Measurements from ENCODE around the gene NDUFAF2.
A peak's percentile ranks its signal among the peaks of the same experiment; 100 is the strongest.
"Not testable (repeated sequence)": the region's sequence is repeated elsewhere in the genome, so short reads cannot be mapped to it uniquely, and the experiment has no call there.

Gene NDUFAF2, protein sequence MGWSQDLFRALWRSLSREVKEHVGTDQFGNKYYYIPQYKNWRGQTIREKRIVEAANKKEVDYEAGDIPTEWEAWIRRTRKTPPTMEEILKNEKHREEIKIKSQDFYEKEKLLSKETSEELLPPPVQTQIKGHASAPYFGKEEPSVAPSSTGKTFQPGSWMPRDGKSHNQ

DNA sequence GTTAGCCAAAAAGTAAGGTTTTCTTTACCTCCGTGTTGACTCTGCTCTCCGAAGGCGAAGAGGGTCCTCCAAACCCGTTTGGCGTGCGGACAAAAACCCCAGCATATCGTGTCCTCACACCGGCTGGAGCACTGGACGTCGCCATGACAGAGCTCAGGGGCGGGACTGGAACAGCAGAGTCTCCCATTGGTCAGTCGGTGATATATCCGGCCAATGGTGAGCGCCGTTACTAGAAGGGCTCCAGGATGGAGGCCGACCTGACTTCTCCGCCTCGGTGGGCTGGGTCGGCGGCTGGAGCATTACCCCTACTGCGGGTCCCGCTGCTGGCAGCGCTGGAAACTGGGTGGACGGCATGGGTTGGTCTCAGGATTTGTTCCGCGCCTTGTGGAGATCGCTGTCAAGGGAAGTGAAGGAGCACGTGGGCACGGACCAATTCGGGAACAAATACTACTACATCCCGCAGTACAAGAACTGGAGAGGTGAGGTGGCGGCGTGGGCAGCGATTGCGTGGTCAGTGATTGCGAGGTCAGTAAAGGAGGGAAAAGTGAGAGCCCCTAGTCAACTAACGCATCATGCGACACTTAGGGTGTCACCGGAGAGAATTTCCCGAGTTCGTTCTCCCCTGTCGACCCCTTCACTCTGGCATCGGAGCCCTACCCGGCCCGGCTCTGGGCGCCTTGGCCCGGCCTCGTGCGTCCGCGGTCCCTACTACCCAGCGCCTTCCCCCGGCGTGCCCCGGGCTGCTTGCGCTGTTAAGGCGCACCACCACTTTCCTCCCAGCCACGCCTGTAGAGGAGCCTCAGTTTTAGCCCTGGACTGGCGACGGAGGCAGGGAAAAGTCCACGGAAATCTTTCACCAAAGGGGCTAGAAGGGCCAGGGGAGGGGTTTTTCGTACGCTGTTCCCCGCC lies at the start of gene NDUFAF2, which contains the start of gene ERCC8:
TSS of gene NDUFAF2 (plus strand) at position 302 of the 909 bp plus-strand sequence. CDS start at position 353, 51 bp downstream.
TSS of gene ERCC8 (minus strand) at position 167 of the 909 bp plus-strand sequence. CDS start at position 105, 62 bp downstream.
- peak; percentile 84 for DNase-seq

DNA sequence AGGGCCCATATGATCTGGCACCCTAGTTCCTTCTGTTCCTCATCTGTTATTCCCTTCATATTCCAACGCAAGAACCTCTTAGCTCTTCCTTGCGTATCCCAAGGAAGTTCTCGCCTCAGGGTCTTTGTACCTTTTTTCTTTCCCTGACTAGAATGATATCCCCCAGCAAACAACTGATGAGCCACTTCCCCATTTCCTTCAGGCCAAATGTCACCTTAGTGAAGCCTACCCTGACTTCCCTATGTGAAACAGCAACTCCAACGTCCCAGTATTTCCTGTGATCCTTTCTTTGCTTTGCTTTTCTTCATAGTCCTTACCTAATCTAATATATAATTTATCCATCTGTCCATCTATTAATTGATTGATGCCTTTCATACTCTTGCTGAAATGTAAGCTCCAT lies 48.0 kb upstream of the NDUFAF2 start:
- DNase-seq, result no peak

DNA sequence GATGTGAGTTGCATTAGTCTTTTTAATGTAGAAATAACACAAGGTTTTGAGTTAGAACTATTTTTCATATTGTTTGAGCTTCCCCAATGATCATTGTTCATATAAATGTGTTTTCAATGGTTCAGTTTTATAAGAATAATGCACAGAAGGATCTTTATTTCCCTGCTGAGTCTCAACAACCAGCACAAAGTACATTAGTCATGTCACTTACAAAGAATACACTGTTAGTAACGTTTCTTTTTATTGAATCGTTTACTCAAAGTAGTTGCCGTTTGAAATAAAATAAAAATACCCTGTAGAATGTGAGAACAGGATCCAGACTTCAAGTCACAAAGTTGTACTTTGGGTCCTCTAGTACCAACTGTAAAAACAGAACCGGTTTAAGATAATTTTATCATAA lies 41.6 kb upstream of the NDUFAF2 start:
- DNase-seq, result no peak

DNA sequence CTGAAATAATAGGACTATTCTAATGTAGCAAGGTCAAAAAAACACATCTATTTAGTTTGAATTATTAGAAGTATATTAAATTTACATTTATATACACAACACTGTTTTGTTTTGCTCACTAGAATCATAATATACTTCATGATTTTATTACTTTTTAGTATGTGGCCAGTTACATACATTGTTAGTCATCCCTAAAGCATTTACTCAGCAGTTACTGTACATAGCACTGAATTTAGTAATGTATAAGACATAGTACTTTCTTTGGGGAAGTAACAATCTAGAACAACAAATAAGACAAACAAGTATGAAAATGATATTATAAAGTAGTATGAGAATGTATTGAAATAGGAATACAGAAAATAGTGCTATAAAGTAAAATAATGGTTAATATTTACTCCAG lies 28.4 kb upstream of the NDUFAF2 start:
- DNase-seq, result no peak

DNA sequence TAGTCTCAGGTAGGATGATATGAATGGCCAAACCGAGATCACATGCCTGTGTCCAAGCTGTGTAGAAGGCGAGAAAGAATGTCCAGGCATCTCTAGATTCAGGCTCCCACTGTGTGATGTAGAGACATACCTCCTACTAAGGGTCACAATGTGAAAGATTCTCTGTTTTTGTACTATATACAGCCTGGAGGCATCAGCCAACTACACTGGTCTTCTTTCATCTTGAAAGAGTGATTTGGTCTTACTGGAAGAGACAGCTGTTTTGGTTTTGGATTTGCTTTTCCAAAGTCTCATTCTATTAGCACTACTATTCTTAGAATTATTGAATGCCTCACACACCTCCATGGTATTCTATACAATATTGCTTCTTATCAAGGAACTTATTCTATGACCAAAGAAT lies 26.5 kb upstream of the NDUFAF2 start:
- no peak for DNase-seq

DNA sequence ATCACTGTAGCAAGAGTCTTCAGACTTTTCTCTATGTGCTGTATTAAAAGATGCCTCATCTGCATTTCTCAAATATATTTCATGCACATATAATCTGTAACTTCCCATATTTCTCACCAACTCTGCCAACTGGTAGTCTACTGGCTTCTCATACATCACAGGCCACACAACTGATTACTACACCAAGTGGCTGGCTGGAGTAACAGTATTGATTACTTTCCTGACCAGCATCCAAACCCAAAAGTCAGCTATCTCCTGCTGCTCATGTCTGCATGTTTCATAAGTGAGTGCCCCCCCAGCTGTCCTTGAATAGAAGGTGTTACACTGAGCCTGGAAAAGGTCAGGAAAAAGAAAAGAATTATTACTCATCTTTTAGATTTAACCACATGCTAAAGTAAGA lies 17.6 kb upstream of the NDUFAF2 start:
- DNase-seq, result no peak

DNA sequence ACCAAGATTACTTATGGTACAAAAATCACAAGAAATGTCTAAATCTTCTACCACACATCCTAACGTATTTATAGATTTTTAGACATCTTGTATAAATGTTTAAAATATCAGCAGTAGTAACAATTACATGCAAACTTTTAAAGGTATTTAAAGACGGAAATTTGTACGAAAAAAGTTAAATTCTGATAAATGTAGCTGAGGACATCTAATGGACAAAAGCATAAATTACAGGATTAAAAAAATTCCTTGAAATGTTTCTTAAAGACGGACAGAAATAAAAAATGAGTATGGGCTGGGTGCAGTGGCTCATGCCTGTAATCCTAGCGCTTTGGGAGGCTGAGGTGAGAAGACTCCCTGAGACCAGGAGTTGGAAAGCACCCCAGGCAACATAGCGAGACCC lies 16.0 kb upstream of the NDUFAF2 start:
- DNase-seq, result no peak

DNA sequence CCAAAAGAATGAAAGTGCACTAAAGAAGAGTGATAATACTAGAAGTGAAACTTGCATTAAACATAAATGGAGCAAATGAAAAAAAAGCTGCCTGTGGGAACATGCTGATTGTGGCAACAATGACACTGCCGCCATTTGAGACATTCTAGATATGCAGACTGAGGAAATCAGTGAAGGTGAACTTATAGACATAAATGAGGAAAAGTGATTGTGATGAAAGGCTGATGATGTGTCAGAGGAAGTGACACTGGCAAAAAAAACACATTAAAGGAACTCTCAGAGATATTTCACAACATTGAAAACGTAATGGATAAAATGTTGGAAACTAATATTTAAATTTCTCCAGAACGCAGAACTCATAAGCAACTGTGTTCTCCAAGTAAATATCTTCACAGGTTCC lies 1.4 kb upstream of the NDUFAF2 start:
- no peak for DNase-seq

DNA sequence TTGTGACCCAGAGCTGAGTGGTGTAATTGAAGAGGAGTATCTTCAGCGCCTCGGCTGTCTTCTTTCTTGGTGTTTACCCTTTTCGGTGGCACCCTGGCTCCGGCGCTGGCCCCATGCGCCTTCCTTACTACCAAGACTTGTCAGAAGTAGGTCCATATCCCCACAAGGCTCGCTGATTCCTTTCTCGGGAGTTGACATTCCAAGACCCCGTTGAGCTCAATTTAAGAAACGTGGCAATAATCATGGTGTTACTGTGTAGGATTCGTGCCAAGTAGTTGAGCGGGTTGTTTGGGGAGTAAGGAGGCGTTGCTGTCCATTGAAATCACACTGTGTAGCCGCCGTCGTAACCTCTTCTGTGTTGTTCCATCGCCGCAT lies 795 bp downstream of the NDUFAF2 start:
- no peak for DNase-seq

DNA sequence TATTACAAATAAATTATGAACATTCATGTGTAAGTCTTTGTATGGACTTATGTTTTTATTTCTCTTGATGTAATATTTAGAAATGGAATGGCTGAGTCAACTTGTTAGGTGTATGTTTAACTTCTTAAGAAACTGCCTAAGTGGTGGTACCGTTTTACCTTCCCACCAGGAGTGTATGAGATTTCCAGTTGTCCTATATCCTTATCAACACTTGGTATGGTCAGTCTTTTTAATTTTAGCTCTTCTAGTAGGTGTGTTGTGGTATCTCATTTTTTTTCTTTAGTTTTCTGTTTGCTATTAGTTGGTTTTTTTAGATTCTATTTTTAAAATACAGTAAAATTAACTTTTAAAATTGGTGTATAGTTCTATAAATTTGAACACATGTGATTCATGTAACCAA lies 3.7 kb downstream of the NDUFAF2 start:
- no peak for DNase-seq

DNA sequence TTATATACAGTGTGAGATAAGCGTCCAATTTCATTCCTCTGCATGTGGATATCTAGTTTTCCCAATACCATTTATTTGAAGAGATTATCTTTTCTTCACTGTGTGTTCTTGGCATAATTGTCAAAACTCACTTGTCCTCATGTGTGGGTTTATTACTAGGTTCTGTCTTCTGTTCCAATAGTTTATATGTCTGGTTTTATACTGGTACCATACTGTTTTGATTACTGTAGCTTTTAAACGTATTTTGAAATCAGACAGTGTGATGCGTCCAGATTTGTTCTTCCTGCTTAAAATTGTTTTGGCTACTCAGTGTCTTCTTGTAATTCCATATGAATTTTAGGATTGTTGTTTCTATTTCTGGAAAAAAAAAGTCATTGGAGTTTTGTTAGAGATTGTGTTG lies 10.2 kb downstream of the NDUFAF2 start:
- no peak for DNase-seq

DNA sequence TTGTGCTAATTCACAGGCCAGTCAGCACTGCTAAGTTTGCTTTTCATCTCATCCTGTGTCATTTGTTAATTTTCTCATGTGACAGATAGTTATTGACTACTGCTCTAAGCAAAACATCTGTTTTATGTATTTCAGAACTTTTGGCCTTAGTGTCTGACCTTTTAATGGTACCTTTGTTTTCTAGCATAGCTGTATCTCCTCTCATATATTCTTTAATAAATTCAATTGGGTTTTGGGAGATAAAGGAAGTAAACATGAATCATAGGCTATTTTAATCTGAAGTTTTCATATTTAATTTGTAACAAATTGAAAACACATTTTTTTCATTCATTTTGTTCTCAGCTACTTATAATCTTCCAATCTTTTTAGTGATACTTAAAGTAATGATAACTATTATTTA lies 13.1 kb downstream of the NDUFAF2 start:
- no peak for DNase-seq

DNA sequence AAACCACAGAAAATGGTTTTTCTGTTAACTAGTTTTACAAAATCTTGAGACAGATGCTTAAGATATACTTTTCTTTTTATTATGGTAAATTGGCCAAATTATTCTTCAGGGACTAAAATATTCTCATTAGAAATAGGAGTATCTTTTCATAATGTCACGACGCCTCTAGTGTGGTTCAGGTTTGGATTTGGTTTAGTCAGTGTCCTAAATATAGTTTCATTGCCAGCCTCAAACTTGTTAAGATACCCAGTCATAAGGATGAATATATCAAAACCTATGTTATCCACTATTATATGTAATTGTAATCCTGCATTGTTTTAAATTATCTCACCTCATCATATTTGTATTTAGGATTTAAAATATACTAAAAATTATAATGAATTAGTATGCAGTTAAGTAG lies 13.7 kb downstream of the NDUFAF2 start:
- no peak for DNase-seq

DNA sequence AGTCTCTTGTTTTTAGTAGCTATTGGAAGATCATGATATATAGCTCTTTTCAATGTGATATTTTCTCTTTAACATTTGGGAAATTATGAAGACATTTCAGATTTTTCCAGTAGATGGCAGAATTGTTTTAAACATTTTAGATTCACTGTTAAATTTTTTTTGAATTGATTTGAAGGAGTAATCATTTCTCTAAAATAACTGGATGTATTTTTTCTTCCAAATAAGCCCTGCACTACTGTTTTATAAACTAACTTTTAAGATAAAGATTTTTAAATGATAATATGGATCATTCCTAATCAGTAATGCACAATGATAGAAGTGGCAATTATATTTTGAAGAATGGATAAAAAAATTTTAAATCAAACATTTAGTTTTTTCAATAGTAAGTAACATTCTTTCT lies 14.2 kb downstream of the NDUFAF2 start:
- no peak for DNase-seq

DNA sequence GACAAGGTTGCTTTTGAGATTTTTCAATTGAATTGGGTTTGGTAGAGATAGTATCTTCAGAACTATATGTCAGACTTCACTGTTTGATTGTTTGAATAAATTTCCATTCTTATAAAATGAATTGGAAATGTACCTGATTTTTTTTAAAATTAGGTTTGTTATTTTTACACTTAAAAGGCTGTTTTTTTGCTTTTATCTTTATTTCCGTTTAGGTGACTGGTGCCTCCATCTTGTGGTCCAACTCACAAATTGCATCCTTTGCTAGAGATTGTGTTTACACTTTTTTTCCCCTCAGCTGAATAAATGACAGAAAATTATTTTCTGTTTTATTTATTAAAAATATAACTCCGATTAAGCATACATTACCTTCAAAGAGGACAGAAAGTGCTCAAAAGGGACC lies 15.6 kb downstream of the NDUFAF2 start:
- DNase-seq, result no peak

DNA sequence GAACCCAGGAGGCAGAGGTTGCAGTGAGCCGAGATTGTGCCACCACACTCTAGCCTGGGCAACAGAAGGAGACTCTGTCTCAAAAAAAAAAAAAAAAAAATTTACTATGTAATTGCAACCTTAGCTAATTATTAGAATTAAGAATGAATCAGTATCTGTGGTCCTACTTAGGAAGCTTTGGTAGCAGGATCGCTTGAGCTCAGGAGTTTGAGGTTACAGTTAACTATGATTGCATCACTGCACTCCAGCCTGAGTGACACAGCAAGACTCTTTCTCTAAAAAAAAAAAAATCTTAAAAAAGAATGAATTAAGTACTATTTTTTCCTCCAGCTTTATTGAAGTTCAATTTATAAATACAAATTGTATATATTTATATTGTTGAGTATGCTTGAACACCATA lies 16.7 kb downstream of the NDUFAF2 start:
- no peak for DNase-seq

DNA sequence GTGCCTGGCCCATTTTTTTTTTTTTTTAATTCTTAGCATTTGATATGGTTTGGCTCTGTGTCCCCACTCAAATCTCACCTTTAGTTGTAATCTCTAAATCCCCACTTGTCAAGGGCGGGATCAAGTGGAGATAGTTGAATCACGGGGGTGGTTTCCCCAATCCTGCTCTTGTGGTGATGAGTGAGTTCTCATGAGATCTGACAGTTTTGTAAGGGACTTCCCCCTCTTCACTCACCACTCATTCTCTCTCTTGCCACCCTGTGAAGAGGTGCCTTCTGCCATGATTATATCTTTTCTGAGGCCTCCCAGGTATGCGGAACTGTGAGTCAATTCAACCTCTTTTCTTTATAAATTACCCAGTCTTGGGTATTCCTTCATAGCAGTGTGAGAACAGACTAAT lies 27.2 kb downstream of the NDUFAF2 start:
- peak; percentile 23 for DNase-seq

DNA sequence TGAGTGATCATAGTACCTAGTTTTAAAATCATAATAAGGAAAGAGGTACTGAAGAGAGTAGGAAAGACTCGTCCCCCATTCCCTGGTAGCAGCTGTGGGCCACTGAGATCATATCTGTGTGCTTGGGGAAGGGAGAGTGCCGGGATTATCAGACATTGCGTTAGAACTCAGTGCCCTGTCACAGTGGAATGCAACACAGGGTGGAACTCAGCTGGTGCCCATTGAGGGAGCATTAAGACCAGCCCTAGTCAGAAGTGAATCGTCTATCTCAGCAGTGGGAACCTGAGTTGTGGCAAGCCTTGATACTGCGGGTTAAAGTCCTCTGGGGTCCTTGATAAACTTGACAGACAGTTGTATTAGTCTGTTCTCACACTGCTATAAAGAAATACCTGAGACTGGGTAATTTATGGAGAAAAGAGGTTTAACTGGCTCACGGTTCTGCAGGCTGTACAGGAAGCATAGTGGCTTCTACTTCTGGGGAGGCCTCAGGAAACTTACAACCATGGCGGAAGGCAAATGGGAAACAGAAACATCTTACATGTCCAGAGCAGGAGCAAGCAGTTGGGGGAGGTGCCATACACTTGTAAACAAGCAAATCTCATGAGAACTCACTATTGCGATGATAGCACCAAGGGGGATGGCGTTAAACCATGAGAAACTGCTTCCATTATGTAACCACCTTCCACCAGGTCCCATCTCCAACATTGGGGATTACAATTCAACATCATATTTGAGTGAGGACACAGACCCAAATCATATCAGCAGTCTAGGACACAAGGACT lies 33.1 kb downstream of the NDUFAF2 start:
- no peak for DNase-seq

DNA sequence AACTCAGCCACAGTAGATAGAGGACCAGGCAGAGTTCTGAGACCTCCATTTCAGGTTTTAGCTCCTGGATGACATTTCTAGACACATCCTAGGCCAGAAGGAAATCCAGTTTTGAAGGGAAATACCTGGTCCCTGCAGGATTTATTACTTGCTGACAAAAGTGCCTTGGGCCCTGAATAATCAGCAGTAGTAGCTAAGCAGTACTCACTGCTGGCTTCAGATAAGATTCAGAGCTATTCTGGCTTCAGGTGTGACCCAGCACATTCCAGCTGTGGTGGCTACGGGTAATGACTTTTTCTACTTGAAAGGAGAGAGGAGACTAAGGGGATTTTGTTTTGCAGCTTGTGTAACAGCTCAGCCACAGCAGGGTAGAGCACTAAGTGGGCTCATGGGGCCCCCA lies 34.0 kb downstream of the NDUFAF2 start:
- DNase-seq, result no peak

DNA sequence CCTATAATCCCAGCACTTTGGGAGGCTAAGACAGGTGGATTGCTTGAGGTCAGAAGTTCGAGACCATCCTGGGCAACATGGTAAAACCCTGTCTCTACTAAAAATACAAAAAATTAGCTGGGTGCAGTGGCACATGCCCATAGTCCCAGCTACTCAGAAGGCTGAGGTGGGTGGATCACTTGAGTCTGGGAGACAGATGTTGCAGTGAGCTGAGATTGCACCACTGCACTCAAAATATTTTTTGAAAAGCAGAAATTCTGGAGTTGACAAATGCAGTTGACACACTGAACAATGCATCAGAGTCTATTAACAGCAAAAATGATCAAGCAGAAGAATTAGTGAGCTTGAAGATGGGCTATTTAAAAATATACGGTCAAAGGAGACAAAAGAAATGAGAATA lies 35.5 kb downstream of the NDUFAF2 start:
- DNase-seq, result no peak

DNA sequence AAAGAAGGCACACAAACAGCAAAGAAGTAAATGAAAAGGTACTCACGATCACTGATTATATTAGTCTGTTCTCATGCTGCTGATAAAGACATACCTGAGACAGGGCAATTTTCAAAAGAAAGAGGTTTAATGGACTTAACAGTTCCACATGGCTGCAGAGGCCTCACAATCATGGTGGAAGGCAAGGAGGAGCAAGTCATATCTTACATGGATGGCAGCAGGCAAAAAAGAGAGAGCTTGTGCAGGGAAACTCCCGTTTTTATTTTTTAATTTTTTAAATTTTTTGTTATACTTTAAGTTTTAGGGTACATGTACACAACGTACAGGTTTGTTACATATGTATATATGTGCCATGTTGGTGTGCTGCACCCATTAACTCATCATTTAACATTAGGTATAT lies 37.1 kb downstream of the NDUFAF2 start:
- not testable (repeated sequence) for DNase-seq

DNA sequence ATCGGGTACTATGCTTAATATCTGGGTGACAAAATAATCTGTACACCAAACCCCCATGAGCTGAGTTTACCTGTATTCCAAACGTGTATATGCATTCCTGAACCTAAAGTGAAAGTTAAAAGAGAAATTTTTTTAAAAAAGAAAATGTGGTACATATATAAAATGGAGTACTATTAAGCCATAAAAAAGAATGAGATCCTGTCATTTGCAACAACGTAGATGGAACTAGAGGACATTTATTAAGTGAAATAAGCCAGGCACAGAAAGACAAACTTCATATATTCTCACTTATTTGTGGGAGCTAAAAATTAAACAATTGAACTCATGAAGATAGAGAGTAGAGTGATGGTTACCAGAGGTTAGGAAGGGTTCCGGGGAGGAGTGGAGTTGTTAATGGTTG lies 44.8 kb downstream of the NDUFAF2 start:
- DNase-seq, result no peak

DNA sequence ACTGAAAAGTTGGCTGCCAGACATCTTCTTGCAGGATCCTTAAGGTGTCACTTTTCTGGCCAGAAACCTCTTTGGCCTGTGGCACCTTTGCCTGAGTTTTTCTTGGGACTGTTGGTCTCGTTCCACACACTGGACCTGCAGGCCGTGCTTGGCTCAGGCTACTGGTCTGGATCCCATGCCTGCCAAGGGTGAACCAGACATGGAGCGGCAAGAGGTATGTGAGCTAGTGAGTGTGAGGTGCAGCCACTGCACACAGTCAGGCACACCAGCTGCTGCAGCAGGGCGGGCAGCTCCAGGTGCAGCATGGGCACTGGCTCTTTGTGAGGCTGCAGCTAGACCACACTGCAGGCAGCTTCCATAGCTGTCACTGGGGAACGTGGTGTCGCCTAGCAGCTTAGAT lies 47.9 kb downstream of the NDUFAF2 start:
- DNase-seq, result no peak

DNA sequence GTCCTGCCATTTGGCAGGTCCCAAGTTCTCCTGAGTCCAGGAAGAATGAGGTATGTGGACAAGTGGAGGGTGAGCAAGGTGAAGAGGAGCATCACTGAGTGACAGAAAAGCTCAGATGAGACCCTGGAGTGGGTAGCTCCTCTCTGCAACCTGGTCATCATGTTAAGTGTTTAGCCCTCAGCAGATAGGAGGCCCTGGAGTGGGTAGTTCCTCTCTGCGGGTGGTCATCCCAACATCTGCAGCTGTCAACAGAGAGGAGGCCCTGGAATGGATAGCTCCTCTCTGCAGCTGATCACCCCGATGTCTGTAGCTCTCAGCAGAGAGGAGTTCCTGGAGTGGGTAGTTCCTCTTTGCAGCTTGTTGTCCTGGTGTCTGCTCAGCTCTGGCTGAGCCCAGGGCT lies 48.4 kb downstream of the NDUFAF2 start:
- DNase-seq, result no peak
